ENCODE results near the gene MOCS1.

The MOCS1 gene

GRCh38 chr6:39859025-39859424, 75.2 kb downstream of the MOCS1 start:
- no peak overlapping the region for H3K27ac ChIP-seq

GRCh38 chr6:39855356-39855995, 78.8 kb downstream of the MOCS1 start:
- no peak for TF ChIP-seq ZFX (IDR thresholded peaks at IDR 0.05; ENCODE audit: borderline replicate concordance)
- no peak for TF ChIP-seq CTCF (IDR thresholded peaks at IDR 0.05)

More at GRCh38 chr6:39859025-39859424, 75.2 kb downstream of the MOCS1 start:
- TF ChIP-seq ZFX (IDR thresholded peaks at IDR 0.05; ENCODE audit: borderline replicate concordance) (no peak), CTCF (IDR thresholded peaks at IDR 0.05) (no peak)

More at GRCh38 chr6:39855356-39855995, 78.8 kb downstream of the MOCS1 start:
- H3K27ac ChIP-seq = no peak overlapping the region

Data from 22Rv1 (cell line).